Mesenchymal stem cell (in vitro differentiated cells and primary cell): ENCODE data around the gene HEXIM1.

Experiments used
- DNase-seq: peaks from one replicate; pipeline ENCODE4 v3.0.0-alpha.2; 2013
- H2AFZ ChIP-seq: one replicate; pipeline ENCODE4 v1.6.1; 2013; ENCODE audit warnings: low read depth, mild to moderate bottlenecking, control low read depth, inconsistent platforms, low read length, moderate library complexity
- H2AK5ac ChIP-seq: 2 replicates; pipeline ENCODE4 v1.6.1; 2013; ENCODE audit warnings: low read length, moderate library complexity, mild to moderate bottlenecking, inconsistent platforms; ENCODE audit not compliant: severe bottlenecking
- H2BK120ac ChIP-seq: one replicate; pipeline ENCODE4 v1.6.1; 2013; ENCODE audit warnings: low read depth, mild to moderate bottlenecking, inconsistent platforms, low read length, moderate library complexity
- H2BK12ac ChIP-seq, 2 experiments: one replicate each; pipeline ENCODE4 v1.6.1; 2013; ENCODE audit warnings: inconsistent platforms in 2 of 2, low read length in 2 of 2, mild to moderate bottlenecking in 2 of 2, moderate library complexity in 2 of 2, control low read depth in 1 of 2
- H2BK15ac ChIP-seq: one replicate; pipeline ENCODE4 v1.6.1; 2013; ENCODE audit warnings: mild to moderate bottlenecking, low read depth, inconsistent platforms; ENCODE audit not compliant: poor library complexity, severe bottlenecking
- H2BK5ac ChIP-seq: 2 replicates; pipeline ENCODE4 v1.6.1; 2013; ENCODE audit warnings: low read depth, mild to moderate bottlenecking, low read length, control low read depth, inconsistent platforms; ENCODE audit not compliant: poor library complexity, severe bottlenecking
- H3K14ac ChIP-seq, 2 experiments: one replicate each; pipeline ENCODE4 v1.6.1; 2013; ENCODE audit warnings: inconsistent platforms in 2 of 2, low read length in 2 of 2, control low read depth in 1 of 2, mild to moderate bottlenecking in 1 of 2, moderate library complexity in 1 of 2
- H3K18ac ChIP-seq, 2 experiments: one replicate each; pipeline ENCODE4 v1.6.1; 2013; ENCODE audit warnings: inconsistent platforms in 2 of 2, low read length in 2 of 2, control low read depth in 1 of 2, low read depth in 1 of 2, mild to moderate bottlenecking in 1 of 2
- H3K23ac ChIP-seq, 2 experiments: one replicate each; pipeline ENCODE4 v1.6.1; 2013; ENCODE audit warnings: inconsistent platforms in 2 of 2, low read length in 2 of 2, mild to moderate bottlenecking in 2 of 2, moderate library complexity in 2 of 2, control low read depth in 1 of 2
- H3K27ac ChIP-seq: 2 replicates; pipeline ENCODE4 v1.5.1; 2013; ENCODE audit warnings: mild to moderate bottlenecking, moderate library complexity, low read length, control low read depth, inconsistent platforms; ENCODE audit not compliant: poor library complexity, severe bottlenecking
- H3K27me3 ChIP-seq, 2 experiments: 2 replicates each; pipeline versions ENCODE4 v1.6.1 to v1.7.0; 2013; ENCODE audit warnings: low read length in 2 of 2, mild to moderate bottlenecking in 2 of 2, moderate library complexity in 2 of 2, control low read depth in 1 of 2, inconsistent platforms in 1 of 2; ENCODE audit not compliant: control insufficient read depth in 1 of 2, insufficient read depth in 1 of 2
- H3K36me3 ChIP-seq, 2 experiments: 2 replicates each; pipeline versions ENCODE4 v1.6.1 to v1.7.0; 2013; ENCODE audit warnings: low read length in 2 of 2, control low read depth in 1 of 2, inconsistent platforms in 1 of 2, low read depth in 1 of 2, mild to moderate bottlenecking in 1 of 2; ENCODE audit not compliant: insufficient read depth in 2 of 2, control insufficient read depth in 1 of 2
- H3K4ac ChIP-seq, 2 experiments: one replicate each; pipeline ENCODE4 v1.6.1; 2013; ENCODE audit warnings: inconsistent platforms in 2 of 2, low read length in 2 of 2, mild to moderate bottlenecking in 2 of 2, moderate library complexity in 2 of 2, control low read depth in 1 of 2, low read depth in 1 of 2
- H3K4me1 ChIP-seq: 2 replicates; pipeline ENCODE4 v1.6.1; 2013; ENCODE audit warnings: low read depth, low read length, control low read depth; ENCODE audit not compliant: control insufficient read depth, insufficient read depth
- H3K4me2 ChIP-seq: 2 replicates; pipeline ENCODE4 v1.6.1; 2013; ENCODE audit warnings: low read length, mild to moderate bottlenecking, inconsistent platforms; ENCODE audit not compliant: poor library complexity, severe bottlenecking
- H3K4me3 ChIP-seq, 2 experiments: 2 replicates each; pipeline versions ENCODE4 v1.5.1 to v1.7.0; 2013; ENCODE audit warnings: low read length in 2 of 2, mild to moderate bottlenecking in 2 of 2, control low read depth in 1 of 2, low read depth in 1 of 2; ENCODE audit not compliant: insufficient read depth in 1 of 2
- H3K79me1 ChIP-seq: replicated peaks from 2 replicates; pipeline ENCODE4 v1.6.1; 2013; ENCODE audit warnings: mild to moderate bottlenecking, control low read depth, low read length, inconsistent platforms; ENCODE audit not compliant: poor library complexity, severe bottlenecking
- H3K9ac ChIP-seq: 2 replicates; pipeline ENCODE4 v1.7.0; 2013; ENCODE audit warnings: mild to moderate bottlenecking, low read length, moderate library complexity
- H3K9me3 ChIP-seq: 2 replicates; pipeline ENCODE4 v1.7.0; 2013; ENCODE audit warnings: mild to moderate bottlenecking, low read length; ENCODE audit not compliant: control insufficient read depth
- H4K8ac ChIP-seq: one replicate; pipeline ENCODE4 v1.6.1; 2013; ENCODE audit warnings: inconsistent platforms, mild to moderate bottlenecking, low read length, moderate library complexity
- H4K91ac ChIP-seq: one replicate; pipeline ENCODE4 v1.6.1; 2013; ENCODE audit warnings: mild to moderate bottlenecking, low read length, inconsistent platforms
- WGBS: methylation state at CpG from one replicate; pipeline ENCODE4 v1.1.7; 2013; ENCODE audit warnings: mixed read lengths; 5-methylcytosine and 5-hydroxymethylcytosine counted together

Gene HEXIM1

DNA sequence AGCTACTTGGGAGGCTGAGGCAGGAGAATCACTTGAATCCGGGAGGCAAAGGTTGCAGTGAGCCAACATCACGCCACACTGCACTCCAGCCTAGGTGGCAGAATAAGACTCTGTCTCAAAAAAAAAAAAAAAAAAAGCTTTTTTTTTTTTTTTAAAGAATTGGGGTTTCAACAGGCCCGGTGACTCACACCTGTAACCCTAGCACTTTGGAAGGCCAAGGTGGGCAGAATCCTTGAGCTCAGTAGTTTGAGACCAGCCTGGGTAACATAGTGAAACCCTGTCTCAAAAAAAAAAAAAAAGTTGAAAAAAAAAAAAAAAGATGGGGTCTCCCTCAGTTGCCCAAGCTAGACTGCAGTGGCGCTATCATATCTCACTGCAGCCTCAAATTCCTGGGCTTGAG is 6.8 kb downstream of the HEXIM1 start:
- no peaks in the 10 kb centered on the region for H3K9me3 ChIP-seq
- H3K18ac ChIP-seq = no peak overlapping the region
- peaks cover 7% of the 10 kb centered on the region for H3K4me1 ChIP-seq
- DNase-seq = no peak
- H3K27me3 ChIP-seq = no peaks in the 10 kb centered on the region
- no peak overlapping the region for H3K14ac ChIP-seq
- no peak overlapping the region for H2BK120ac ChIP-seq
- no peak overlapping the region for H4K91ac ChIP-seq
- no peak overlapping the region for H3K23ac ChIP-seq
- no peak overlapping the region for H3K4me3 ChIP-seq
- peaks cover 5 to 11% of the 10 kb centered on the region in 2 experiments for H3K36me3 ChIP-seq
- H2AK5ac ChIP-seq = no peak overlapping the region
- H3K79me1 ChIP-seq = peaks cover 12% of the 10 kb centered on the region
- H3K4me2 ChIP-seq = no peak overlapping the region
- no peak overlapping the region for H3K9ac ChIP-seq
- no peak overlapping the region for H3K4ac ChIP-seq
- WGBS = 97% methylated on average over 2 of the region's 4 CpGs
- no peak overlapping the region for H2BK5ac ChIP-seq
- H3K27ac ChIP-seq = no peak overlapping the region
- H2AFZ ChIP-seq = no peak overlapping the region
- no peak overlapping the region for H2BK12ac ChIP-seq
- no peak overlapping the region for H2BK15ac ChIP-seq
- no peak overlapping the region for H4K8ac ChIP-seq

DNA sequence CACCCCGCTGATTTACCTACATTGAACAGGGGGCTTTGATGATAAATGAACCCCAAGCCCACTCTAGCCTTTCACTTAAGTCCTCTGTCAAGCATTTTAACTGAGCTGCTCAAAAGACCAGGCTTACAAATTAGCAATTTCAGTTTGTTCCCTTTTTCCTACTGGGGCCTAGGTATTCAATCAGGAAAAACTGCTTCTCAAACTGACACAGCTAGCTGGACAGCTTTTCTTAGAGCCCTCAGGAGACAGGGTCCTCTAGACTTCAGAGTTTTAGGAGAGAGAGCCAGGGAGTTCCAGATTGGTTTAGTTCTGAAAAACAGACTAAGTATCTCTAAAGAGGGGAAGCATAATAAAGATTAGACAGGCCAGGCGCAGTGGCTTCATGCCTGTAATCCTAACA is 7.2 kb downstream of the HEXIM1 start:
- no peak overlapping the region for H2BK15ac ChIP-seq
- H2BK12ac ChIP-seq = no peak overlapping the region
- H2AFZ ChIP-seq = no peak overlapping the region
- H2BK120ac ChIP-seq = no peak overlapping the region
- no peak overlapping the region for H4K8ac ChIP-seq
- no peaks in the 10 kb centered on the region for H3K27me3 ChIP-seq
- no peak overlapping the region for H3K14ac ChIP-seq
- H3K9me3 ChIP-seq = no peaks in the 10 kb centered on the region
- H3K36me3 ChIP-seq = peaks cover 4 to 11% of the 10 kb centered on the region in 2 experiments
- H2BK5ac ChIP-seq = no peak overlapping the region
- H3K18ac ChIP-seq = no peak overlapping the region
- H3K23ac ChIP-seq = no peak overlapping the region
- no peak overlapping the region for H3K4ac ChIP-seq
- no peak overlapping the region for H4K91ac ChIP-seq
- H3K9ac ChIP-seq = no peak overlapping the region
- no peak overlapping the region for H3K4me3 ChIP-seq
- H3K79me1 ChIP-seq = peaks cover 12% of the 10 kb centered on the region
- DNase-seq = no peak
- H3K4me1 ChIP-seq = peaks cover 7% of the 10 kb centered on the region
- H2AK5ac ChIP-seq = no peak overlapping the region
- no peak overlapping the region for H3K4me2 ChIP-seq
- WGBS = 92% methylated on average over 2 of the region's 2 CpGs
- H3K27ac ChIP-seq = no peak overlapping the region

GRCh38 chr17:45156242-45156641 is 8.0 kb downstream of the HEXIM1 start:
- peak; percentile 76 for DNase-seq
- no peak overlapping the region for H4K8ac ChIP-seq
- H2BK15ac ChIP-seq = no peak overlapping the region
- peaks cover 12% of the 10 kb centered on the region for H3K79me1 ChIP-seq
- peaks cover 4 to 11% of the 10 kb centered on the region in 2 experiments for H3K36me3 ChIP-seq
- H3K4me2 ChIP-seq = no peak overlapping the region
- no CpG with 5 or more reads among the region's 3 CpGs for WGBS
- no peak overlapping the region for H3K18ac ChIP-seq
- H3K27ac ChIP-seq = no peak overlapping the region
- no peak overlapping the region for H4K91ac ChIP-seq
- H2BK120ac ChIP-seq = no peak overlapping the region
- H3K9me3 ChIP-seq = no peaks in the 10 kb centered on the region
- H2AK5ac ChIP-seq = no peak overlapping the region
- H3K23ac ChIP-seq = no peak overlapping the region
- no peak overlapping the region for H2AFZ ChIP-seq
- H3K14ac ChIP-seq = no peak overlapping the region
- no peak overlapping the region for H3K4me3 ChIP-seq
- H3K27me3 ChIP-seq = no peaks in the 10 kb centered on the region
- no peak overlapping the region for H2BK12ac ChIP-seq
- no peak overlapping the region for H3K9ac ChIP-seq
- no peak overlapping the region for H2BK5ac ChIP-seq
- H3K4me1 ChIP-seq = peaks cover 7% of the 10 kb centered on the region
- H3K4ac ChIP-seq = no peak overlapping the region

DNA sequence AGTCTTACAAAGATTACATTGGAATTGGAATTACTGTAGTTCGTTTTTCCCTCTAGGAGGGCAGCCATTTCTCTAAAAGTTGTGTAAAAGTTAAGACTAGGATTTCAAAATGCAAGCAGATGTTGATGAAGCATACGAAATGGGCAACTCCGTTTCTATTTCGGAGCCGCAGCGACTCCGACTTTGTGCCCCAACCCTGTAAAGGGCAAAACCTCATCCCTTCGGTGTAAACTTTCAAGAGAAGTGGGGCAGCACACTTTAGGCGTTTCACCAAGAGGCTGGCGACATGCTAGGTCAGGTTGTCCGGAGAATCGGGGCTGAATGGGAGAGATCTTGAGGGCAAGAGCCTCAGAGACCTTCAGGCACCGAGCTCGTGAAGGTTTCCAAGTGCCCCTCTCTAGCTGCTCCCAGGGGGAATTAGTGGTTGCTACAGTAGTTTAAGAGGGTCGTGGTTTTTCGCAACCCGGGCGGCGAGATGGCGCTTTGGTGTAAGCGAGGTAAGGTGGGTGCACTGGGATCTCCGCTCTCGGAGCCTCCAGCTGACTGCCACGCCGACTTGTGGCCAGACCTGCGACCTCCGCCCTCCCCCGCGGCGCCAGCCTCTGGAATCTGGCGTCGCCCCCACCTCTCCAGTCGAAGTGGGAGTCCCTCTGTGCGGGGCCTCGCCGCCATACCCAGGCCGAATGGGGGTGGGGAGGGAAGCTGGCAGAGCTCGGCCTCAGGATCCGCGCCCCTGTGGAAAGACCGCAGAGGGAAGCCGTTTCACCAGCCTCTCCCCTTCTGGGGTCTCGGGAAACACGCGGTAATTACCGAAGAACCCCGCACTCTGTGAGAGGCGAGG is 12.4 kb downstream of the HEXIM1 start:
- Histone ChIP-seq H2BK120ac (peak overlapping the region; percentile 90), H3K23ac (peak overlapping the region in 1 of 2 experiments; percentile 100), H2AK5ac (peak overlapping the region; percentile 100), H3K4ac (peak overlapping the region; percentile 64 to 100), H3K79me1 (peaks cover 12% of the 10 kb centered on the region), H3K27me3 (no peaks in the 10 kb centered on the region), H3K14ac (peak overlapping the region in 1 of 2 experiments; percentile 80), H3K9ac (peak overlapping the region; percentile 100), H3K27ac (peak overlapping the region; percentile 96), H2BK12ac (peak overlapping the region in 1 of 2 experiments; percentile 43), H3K4me1 (peaks cover 17% of the 10 kb centered on the region), H4K91ac (peak overlapping the region; percentile 98), H3K9me3 (no peaks in the 10 kb centered on the region), H3K4me3 (peak overlapping the region; percentile 90 to 94), H2BK15ac (peak overlapping the region; percentile 49), H3K4me2 (peak overlapping the region; percentile 57), H3K18ac (peak overlapping the region; percentile 99), H3K36me3 (peaks cover 9 to 14% of the 10 kb centered on the region in 2 experiments), H2BK5ac (peak overlapping the region; percentile 97), H4K8ac (peak overlapping the region; percentile 99), H2AFZ (no peak overlapping the region)
- DNase-seq = peak; percentile 73
- 2% methylated on average over 48 of the region's 48 CpGs for WGBS
